MM.1S (cell line): ENCODE results near the gene PEAK1.

Source experiments
- DNase-seq: peaks from one replicate; pipeline ENCODE4 v3.0.0-alpha.2; 2015
- H2AFZ ChIP-seq: fragments of 300-600 bp; sonication (generic); 2 replicates; pipeline ENCODE4 v1.6.0; 2016; ENCODE audit warnings: antibody characterized with exemption, low read length
- H3F3A ChIP-seq: fragments of 300-600 bp; sonication (generic); 2 replicates; pipeline ENCODE4 v1.6.1; 2016; ENCODE audit warnings: mild to moderate bottlenecking, antibody characterized with exemption, low read length, moderate library complexity, mixed read lengths; ENCODE audit not compliant: insufficient read depth
- H3K27ac ChIP-seq: fragments of 300-600 bp; sonication (generic); 2 replicates; pipeline ENCODE4 v1.5.1; 2016; ENCODE audit warnings: mild to moderate bottlenecking, low read length
- H3K27me3 ChIP-seq: fragments of 300-600 bp; sonication (generic); replicated peaks from 2 replicates; pipeline ENCODE4 v1.6.0; 2016; ENCODE audit warnings: low read length; ENCODE audit not compliant: insufficient read depth
- H3K36me3 ChIP-seq: fragments of 300-600 bp; sonication (generic); replicated peaks from 2 replicates; pipeline ENCODE4 v1.6.1; 2016; ENCODE audit warnings: mild to moderate bottlenecking, low read length, mixed read lengths; ENCODE audit not compliant: insufficient read depth
- H3K4me1 ChIP-seq: fragments of 300-600 bp; sonication (generic); 2 replicates; pipeline ENCODE4 v1.6.1; 2016; ENCODE audit warnings: low read length, mixed read lengths
- H3K4me2 ChIP-seq: fragments of 300-600 bp; sonication (generic); 2 replicates; pipeline ENCODE4 v1.6.0; 2016; ENCODE audit warnings: low read depth, low read length
- H3K4me3 ChIP-seq: fragments of 300-600 bp; sonication (generic); 2 replicates; pipeline ENCODE4 v1.5.1; 2016; ENCODE audit warnings: low read length, mixed read lengths
- H3K79me2 ChIP-seq: fragments of 300-600 bp; sonication (generic); 2 replicates; pipeline ENCODE4 v1.6.1; 2016; ENCODE audit warnings: mixed run types, low read length, mixed read lengths
- H3K9ac ChIP-seq: fragments of 300-600 bp; sonication (generic); 2 replicates; pipeline ENCODE4 v1.6.1; 2016; ENCODE audit warnings: low read length, mixed read lengths
- H3K9me2 ChIP-seq: fragments of 300-600 bp; sonication (generic); replicated peaks from 2 replicates; pipeline ENCODE4 v1.6.1; 2016; ENCODE audit warnings: mild to moderate bottlenecking, low read length, mixed read lengths; ENCODE audit not compliant: insufficient read depth
- H3K9me3 ChIP-seq: fragments of 300-600 bp; sonication (generic); replicated peaks from 2 replicates; pipeline ENCODE4 v1.6.1; 2016; ENCODE audit warnings: mild to moderate bottlenecking, low read length, mixed read lengths; ENCODE audit not compliant: insufficient read depth
- H4K20me1 ChIP-seq: fragments of 300-600 bp; sonication (generic); 2 replicates; pipeline ENCODE4 v1.6.1; 2016; ENCODE audit warnings: mild to moderate bottlenecking, low read length, moderate library complexity, mixed read lengths; ENCODE audit not compliant: insufficient read depth
- EZH2 ChIP-seq: fragments of 300-600 bp; sonication (generic); optimal IDR thresholded peaks from 2 replicates; pipeline ENCODE3; 2017; ENCODE audit warnings: low read depth, mild to moderate bottlenecking, antibody characterized with exemption, low read length, mixed read lengths
- EZH2phosphoT487 ChIP-seq: fragments of 300-600 bp; sonication (generic); IDR thresholded peaks from 2 replicates; pipeline ENCODE4 v1.6.1; 2018; ENCODE audit warnings: antibody characterized with exemption, low read length
- TF ChIP-seq, protein P1 (sequence below): fragments of 300-600 bp; sonication (generic); IDR thresholded peaks from 2 replicates; pipeline ENCODE4 v1.5.1; 2016; ENCODE audit warnings: antibody characterized with exemption, low read length, mixed read lengths

The PEAK1 gene

DNA sequence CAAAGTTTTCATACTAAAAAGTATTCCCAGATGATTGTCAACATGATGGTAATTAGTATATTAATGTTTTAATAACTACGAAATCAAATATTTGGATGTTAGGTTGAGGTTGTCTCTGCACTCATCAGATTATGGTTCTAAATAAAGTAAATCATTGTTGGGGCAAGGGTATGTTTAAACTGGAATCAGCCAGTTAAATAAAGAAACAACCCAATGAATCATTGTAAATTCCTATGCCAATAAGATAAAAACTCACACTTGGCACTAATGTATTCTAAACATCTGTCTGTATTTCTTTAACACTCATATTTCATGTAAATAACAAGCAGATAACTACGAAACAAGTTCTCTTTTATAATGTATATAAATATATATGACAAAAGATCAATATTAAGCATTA, 92.7 kb downstream of the PEAK1 start:
- Histone ChIP-seq H2AFZ (no peak overlapping the region), H3K4me1 (no peaks in the 10 kb centered on the region), H3K36me3 (no peaks in the 10 kb centered on the region), H4K20me1 (no peaks in the 10 kb centered on the region), H3K4me3 (no peak overlapping the region), H3K27me3 (no peaks in the 10 kb centered on the region), H3K4me2 (no peak overlapping the region), H3K27ac (no peak overlapping the region), H3K9me2 (no peaks in the 10 kb centered on the region), H3K9ac (no peak overlapping the region), H3K9me3 (no peaks in the 10 kb centered on the region), H3K79me2 (peaks cover 6% of the 10 kb centered on the region; the same call in 1 of the 2 replicates), H3F3A (no peaks in the 10 kb centered on the region)
- no peak for DNase-seq
- TF ChIP-seq EZH2phosphoT487: no peak
- no peak for TF ChIP-seq EZH2
- TF ChIP-seq, protein P1, sequence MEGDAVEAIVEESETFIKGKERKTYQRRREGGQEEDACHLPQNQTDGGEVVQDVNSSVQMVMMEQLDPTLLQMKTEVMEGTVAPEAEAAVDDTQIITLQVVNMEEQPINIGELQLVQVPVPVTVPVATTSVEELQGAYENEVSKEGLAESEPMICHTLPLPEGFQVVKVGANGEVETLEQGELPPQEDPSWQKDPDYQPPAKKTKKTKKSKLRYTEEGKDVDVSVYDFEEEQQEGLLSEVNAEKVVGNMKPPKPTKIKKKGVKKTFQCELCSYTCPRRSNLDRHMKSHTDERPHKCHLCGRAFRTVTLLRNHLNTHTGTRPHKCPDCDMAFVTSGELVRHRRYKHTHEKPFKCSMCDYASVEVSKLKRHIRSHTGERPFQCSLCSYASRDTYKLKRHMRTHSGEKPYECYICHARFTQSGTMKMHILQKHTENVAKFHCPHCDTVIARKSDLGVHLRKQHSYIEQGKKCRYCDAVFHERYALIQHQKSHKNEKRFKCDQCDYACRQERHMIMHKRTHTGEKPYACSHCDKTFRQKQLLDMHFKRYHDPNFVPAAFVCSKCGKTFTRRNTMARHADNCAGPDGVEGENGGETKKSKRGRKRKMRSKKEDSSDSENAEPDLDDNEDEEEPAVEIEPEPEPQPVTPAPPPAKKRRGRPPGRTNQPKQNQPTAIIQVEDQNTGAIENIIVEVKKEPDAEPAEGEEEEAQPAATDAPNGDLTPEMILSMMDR: no peak

DNA sequence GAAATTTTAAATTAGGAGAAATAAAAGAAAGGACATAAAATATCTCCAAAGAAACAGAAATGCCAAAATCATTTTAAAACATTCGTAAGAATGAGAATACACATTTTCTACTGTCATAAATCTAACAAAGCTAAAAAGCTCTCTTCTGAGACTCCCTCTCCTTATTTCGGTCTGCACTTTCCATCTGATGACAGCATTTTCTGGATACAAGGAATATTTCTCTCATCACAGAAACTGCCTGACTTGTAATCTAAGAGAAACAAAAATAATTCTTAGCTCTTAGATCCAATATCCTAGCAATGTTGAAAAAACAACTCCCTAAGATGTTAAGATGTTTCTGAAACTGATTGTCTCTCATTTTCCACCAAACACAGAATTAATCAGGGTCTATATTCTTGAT, 93.5 kb downstream of the PEAK1 start:
- no peaks in the 10 kb centered on the region for H3K36me3 ChIP-seq
- no peak overlapping the region for H2AFZ ChIP-seq
- H3K79me2 ChIP-seq: peaks cover 6% of the 10 kb centered on the region; the same call in 1 of the 2 replicates
- H3F3A ChIP-seq: no peaks in the 10 kb centered on the region
- no peaks in the 10 kb centered on the region for H3K9me2 ChIP-seq
- DNase-seq: no peak
- no peak overlapping the region for H3K27ac ChIP-seq
- H3K4me1 ChIP-seq: no peaks in the 10 kb centered on the region
- no peaks in the 10 kb centered on the region for H4K20me1 ChIP-seq
- H3K27me3 ChIP-seq: no peaks in the 10 kb centered on the region
- H3K9me3 ChIP-seq: no peaks in the 10 kb centered on the region
- H3K4me2 ChIP-seq: no peak overlapping the region
- TF ChIP-seq EZH2 (no peak), EZH2phosphoT487 (no peak)
- TF ChIP-seq, protein P1: no peak
- no peak overlapping the region for H3K9ac ChIP-seq
- no peak overlapping the region for H3K4me3 ChIP-seq

GRCh38 chr15:77312523-77312922, 107.4 kb downstream of the PEAK1 start:
- H3K4me3 ChIP-seq: no peak overlapping the region
- TF ChIP-seq EZH2 (no peak), EZH2phosphoT487 (no peak)
- H3K9ac ChIP-seq: no peak overlapping the region
- H4K20me1 ChIP-seq: no peaks in the 10 kb centered on the region
- no peak overlapping the region for H3K27ac ChIP-seq
- no peaks in the 10 kb centered on the region for H3K36me3 ChIP-seq
- no peak overlapping the region for H2AFZ ChIP-seq
- no peak for DNase-seq
- H3K4me2 ChIP-seq: no peak overlapping the region
- H3K4me1 ChIP-seq: peaks cover 41% of the 10 kb centered on the region
- H3K9me2 ChIP-seq: no peaks in the 10 kb centered on the region
- H3K9me3 ChIP-seq: no peaks in the 10 kb centered on the region
- H3K79me2 ChIP-seq: no peaks in the 10 kb centered on the region; the same call in 1 of the 2 replicates
- H3K27me3 ChIP-seq: no peaks in the 10 kb centered on the region
- H3F3A ChIP-seq: peaks cover 11% of the 10 kb centered on the region

- Histone ChIP-seq H3F3A (peaks cover 11% of the 10 kb centered on the region), H3K4me3 (no peak overlapping the region), H3K36me3 (no peaks in the 10 kb centered on the region), H3K9me2 (no peaks in the 10 kb centered on the region), H3K4me1 (peaks cover 41% of the 10 kb centered on the region), H3K27me3 (no peaks in the 10 kb centered on the region), H2AFZ (no peak overlapping the region), H3K4me2 (no peak overlapping the region), H3K79me2 (no peaks in the 10 kb centered on the region; the same call in 1 of the 2 replicates), H3K9me3 (no peaks in the 10 kb centered on the region), H3K9ac (no peak overlapping the region), H3K27ac (no peak overlapping the region), H4K20me1 (no peaks in the 10 kb centered on the region)
- no peak for DNase-seq
- TF ChIP-seq EZH2 (no peak), EZH2phosphoT487 (no peak)
- TF ChIP-seq, protein P1: no peak
Observed at GRCh38 chr15:77311618-77312398, 108.1 kb downstream of the PEAK1 start.
